Gastrocnemius medialis (tissue), 4 donors: ENCODE measurements around the gene ALKBH7. TPM values are rescaled to one million over a fixed set of nuclear protein-coding genes. Genes with fewer than 3 reads are reported as not detected.

Experiments used
- ATAC-seq, 2 donors: fragments of 150-250 bp; one replicate each; pipeline ENCODE4 v1.9.1; 2016
- DNase-seq, 2 donors: peaks; one replicate each; pipeline ENCODE4 v3.0.0-alpha.2; 2019
- H3K27ac ChIP-seq, 4 donors: fragments of 200-600 bp; sonication (generic); 1 replicate in 1 of 4; 2 replicates in 3 of 4; pipeline ENCODE4 v1.5.1; 2016 to 2018; ENCODE audit warnings: mild to moderate bottlenecking in 2 of 4, moderate library complexity in 1 of 4
- H3K27me3 ChIP-seq, 3 donors: fragments of 200-600 bp; sonication (generic) in 2 of 3; 1 replicate in 1 of 3; 2 replicates in 2 of 3; pipeline versions ENCODE4 v1.5.1 to v1.6.0; 2016 to 2019; ENCODE audit warnings: mild to moderate bottlenecking in 1 of 3, moderate library complexity in 1 of 3
- H3K36me3 ChIP-seq, 2 donors: fragments of 200-600 bp; sonication (generic) in 1 of 2; one replicate each; pipeline ENCODE4 v1.5.1; 2017 to 2018
- H3K4me1 ChIP-seq, 2 donors: fragments of 200-600 bp; sonication (generic) in 1 of 2; one replicate each; pipeline ENCODE4 v1.5.1; 2016 to 2017; ENCODE audit warnings: mild to moderate bottlenecking in 2 of 2
- H3K4me3 ChIP-seq, 4 donors: fragments of 200-600 bp; sonication (generic) in 3 of 4; 1 replicate in 1 of 4; 2 replicates in 3 of 4; pipeline ENCODE4 v1.5.1; 2016 to 2019; ENCODE audit warnings: mild to moderate bottlenecking in 2 of 4
- H3K9me3 ChIP-seq, 3 donors: fragments of 200-600 bp; sonication (generic) in 2 of 3; 1 replicate in 1 of 3; 2 replicates in 2 of 3; pipeline ENCODE4 v1.5.1; 2016 to 2019
- CTCF ChIP-seq, 5 experiments: fragments of 450-650 bp in 3 of 5; fragments of 200-600 bp in 2 of 5; sonication (generic) in 2 of 5; IDR thresholded peaks in 4 of 5; conservative IDR thresholded peaks in 1 of 5; 1 replicate in 4 of 5; 2 replicates in 1 of 5; pipeline ENCODE4 v1.5.1; 2016 to 2019; ENCODE audit warnings: antibody characterized with exemption in 5 of 5, mild to moderate bottlenecking in 3 of 5, moderate library complexity in 3 of 5
- POLR2A ChIP-seq, 2 donors: fragments of 450-650 bp; IDR thresholded peaks; one replicate each; pipeline ENCODE4 v1.6.1; 2017; ENCODE audit warnings: antibody characterized with exemption in 2 of 2, mild to moderate bottlenecking in 2 of 2, moderate library complexity in 2 of 2
- in situ Hi-C, 4 donors: fragments of 200-750 bp; cut with MboI; loops; one replicate each; pipeline versions ENCODE4 v1.15.0 to v1.8.0; 2017; ENCODE audit warnings: low sequenced_read_pairs in 4 of 4
- intact Hi-C: fragments of 100-400 bp; cut with DNase I; formaldehyde crosslinking; loops from one replicate; pipeline ENCODE4 v1.15.1; 2023; ENCODE audit warnings: low total_unique reads
- total RNA-seq, 4 donors: library from RNA; depleted of rRNA; stranded (reverse); fragments of >200 nt; gene quantifications; one replicate each; pipeline versions ENCODE4 v1.1.0 to v1.2.3, GENCODE V29; 2016

ALKBH7 gene
- total RNA-seq, 4 donors from 2014 or later = 42.2 to 112 (median 90.4) TPM

GRCh38 chr19:6402058-6402457, 29.5 kb downstream of the ALKBH7 start:
- H3K36me3 ChIP-seq = no peaks in the 10 kb centered on the region
- H3K4me3 ChIP-seq = no peak overlapping the region
- H3K9me3 ChIP-seq = no peaks in the 10 kb centered on the region
- no peak overlapping the region for H3K27ac ChIP-seq
- in situ Hi-C loops = no loop called here
- no peak for DNase-seq
- no peaks in the 10 kb centered on the region for H3K27me3 ChIP-seq
- no peak for ATAC-seq
- no peak for TF ChIP-seq CTCF (IDR thresholded peaks at IDR 0.05 in 4 of 5, conservative IDR thresholded peaks at IDR 0.05 in 1 of 5)
- TF ChIP-seq POLR2A (IDR thresholded peaks at IDR 0.05) = no peak
- H3K4me1 ChIP-seq = no peaks in the 10 kb centered on the region
- intact Hi-C loops = no loop called here

- ATAC-seq = no peak
- no peak overlapping the region for H3K4me3 ChIP-seq
- no peaks in the 10 kb centered on the region for H3K9me3 ChIP-seq
- in situ Hi-C loops = no loop called here
- TF ChIP-seq POLR2A (IDR thresholded peaks at IDR 0.05) (no peak), CTCF (IDR thresholded peaks at IDR 0.05 in 4 of 5, conservative IDR thresholded peaks at IDR 0.05 in 1 of 5) (no peak)
- no peaks in the 10 kb centered on the region for H3K4me1 ChIP-seq
- no peak overlapping the region for H3K27ac ChIP-seq
- no peaks in the 10 kb centered on the region for H3K27me3 ChIP-seq
- intact Hi-C loops = no loop called here
- H3K36me3 ChIP-seq = no peaks in the 10 kb centered on the region
- no peak for DNase-seq
Observed at GRCh38 chr19:6402837-6403608, 30.4 kb downstream of the ALKBH7 start.

GRCh38 chr19:6406401-6406800, 33.8 kb downstream of the ALKBH7 start:
- TF ChIP-seq POLR2A (IDR thresholded peaks at IDR 0.05) = no peak
- TF ChIP-seq CTCF (IDR thresholded peaks at IDR 0.05 in 4 of 5, conservative IDR thresholded peaks at IDR 0.05 in 1 of 5) = no peak

GRCh38 chr19:6409346-6409745, 36.8 kb downstream of the ALKBH7 start:
- Histone ChIP-seq H3K4me1 (no peaks in the 10 kb centered on the region), H3K36me3 (peaks cover 0 to 6% of the 10 kb centered on the region in 2 donors), H3K27me3 (no peaks in the 10 kb centered on the region), H3K4me3 (no peak overlapping the region), H3K27ac (no peak overlapping the region), H3K9me3 (no peaks in the 10 kb centered on the region)
- ATAC-seq (no peak), DNase-seq (no peak)
- intact Hi-C loops = no loop called here
- in situ Hi-C loops = no loop called here
- no peak for TF ChIP-seq CTCF (IDR thresholded peaks at IDR 0.05 in 4 of 5, conservative IDR thresholded peaks at IDR 0.05 in 1 of 5)
- no peak for TF ChIP-seq POLR2A (IDR thresholded peaks at IDR 0.05)

More at GRCh38 chr19:6406401-6406800, 33.8 kb downstream of the ALKBH7 start:
- H3K36me3 ChIP-seq = no peaks in the 10 kb centered on the region
- no peaks in the 10 kb centered on the region for H3K4me1 ChIP-seq
- no peak for DNase-seq
- ATAC-seq = no peak
- no peak overlapping the region for H3K4me3 ChIP-seq
- intact Hi-C loops = no loop called here
- in situ Hi-C loops = no loop called here
- H3K9me3 ChIP-seq = no peaks in the 10 kb centered on the region
- H3K27ac ChIP-seq = no peak overlapping the region
- no peaks in the 10 kb centered on the region for H3K27me3 ChIP-seq
